ENCODE measurements around the gene TMEM114.

TMEM114 gene

DNA sequence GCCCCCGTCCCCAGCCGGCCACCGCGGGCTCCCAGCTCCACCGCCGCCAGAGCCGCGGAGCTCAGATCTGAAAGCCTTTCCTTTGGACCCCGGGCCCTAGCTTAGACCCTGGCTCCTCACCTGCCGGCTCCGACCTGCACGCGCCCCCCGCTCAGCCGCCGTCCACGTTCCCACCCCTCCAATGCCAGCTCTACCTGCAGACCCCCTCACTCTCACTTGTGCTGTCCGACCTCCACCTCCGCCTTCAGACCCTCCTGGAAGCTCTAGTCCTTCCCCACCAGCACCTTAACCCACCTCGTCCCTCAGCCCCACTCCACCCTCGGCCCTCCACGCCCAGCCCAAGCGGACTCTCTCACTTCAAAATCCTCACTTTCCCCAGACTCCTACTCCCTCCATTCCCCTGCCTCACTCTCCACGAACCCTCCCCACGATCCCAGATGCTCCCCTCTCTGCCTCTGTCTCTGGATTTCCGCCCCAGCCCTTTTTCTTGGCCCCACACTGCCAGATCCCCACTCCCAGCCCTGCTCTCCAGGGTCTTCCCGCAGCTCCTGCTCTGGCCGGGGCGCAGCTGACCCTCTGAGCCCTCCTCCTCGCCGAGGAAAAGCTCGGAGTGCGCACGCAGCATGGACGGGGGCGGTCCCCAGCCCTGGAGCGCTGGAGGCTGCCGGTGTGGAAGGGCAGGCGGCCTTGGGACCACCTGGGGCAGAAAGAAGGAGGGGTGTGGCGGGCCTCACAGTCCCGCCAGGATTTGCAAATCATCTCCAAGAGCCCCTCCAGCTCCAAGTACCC is at the start of gene TMEM114:
Gene TMEM114 (minus strand): TSS at position 612 of the 789 bp plus-strand sequence. CDS start 673 bp downstream, outside the sequence.
- DNase-seq (ENCODE audit: insufficient read length, low spot score): no peak
- FAIRE-seq: no peak

DNA sequence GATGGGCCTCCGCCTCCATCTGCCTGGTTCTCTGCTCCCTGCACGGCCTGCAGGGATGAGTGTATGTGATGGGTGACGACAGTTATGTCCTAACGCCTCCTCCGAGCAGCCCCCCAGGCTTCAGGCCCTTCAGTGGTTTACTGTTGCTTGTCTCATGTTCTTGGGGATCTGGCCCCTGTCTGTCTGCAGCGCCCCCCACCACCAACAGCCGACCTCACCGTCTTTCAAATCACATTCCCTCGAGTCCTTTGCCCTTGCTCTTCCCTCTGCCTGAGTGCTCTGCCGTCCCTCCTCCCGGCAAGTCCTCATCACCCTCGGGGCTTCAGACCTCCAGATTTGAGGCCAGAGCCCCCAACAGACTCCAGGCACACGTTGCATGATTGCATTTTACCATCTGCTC is 49.4 kb upstream of the TMEM114 start:
- FAIRE-seq (no peak), DNase-seq (ENCODE audit: insufficient read length, low spot score) (no peak)

DNA sequence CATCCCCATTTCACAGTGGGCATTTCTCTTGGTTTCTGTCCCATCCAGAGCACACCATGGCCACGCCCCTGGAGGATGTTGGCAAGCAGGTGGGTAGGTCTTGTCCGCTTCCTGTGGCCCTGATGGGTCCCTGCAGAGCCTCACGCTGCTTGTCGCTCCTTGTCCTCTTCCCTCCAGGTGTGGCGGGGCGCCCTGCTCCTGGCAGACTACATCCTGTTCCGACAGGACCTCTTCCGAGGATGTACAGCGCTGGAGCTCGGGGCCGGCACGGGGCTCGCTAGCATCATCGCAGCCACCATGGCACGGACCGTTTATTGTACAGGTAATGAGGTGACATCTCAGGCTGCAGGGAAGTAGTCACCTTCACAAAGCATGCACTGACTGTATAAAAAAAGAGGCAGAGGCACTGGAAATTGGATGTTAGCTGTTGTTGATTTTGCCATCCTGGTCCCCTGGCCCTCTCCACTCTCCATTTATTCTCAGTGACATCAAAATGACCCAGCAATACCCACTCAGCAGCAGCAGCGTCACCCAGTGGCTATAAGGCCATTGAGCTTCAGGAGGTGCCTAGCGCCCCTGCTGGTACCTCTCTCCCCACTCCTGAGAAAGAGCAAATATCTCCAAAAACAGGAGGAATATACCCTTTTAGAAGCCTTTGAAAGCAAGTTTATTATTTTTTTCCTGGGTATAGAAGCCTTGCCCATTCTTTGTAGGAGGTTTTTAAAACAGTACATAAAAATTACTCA is 44.9 kb upstream of the TMEM114 start:
- DNase-seq (ENCODE audit: insufficient read length, low spot score): no peak
- no peak for FAIRE-seq

DNA sequence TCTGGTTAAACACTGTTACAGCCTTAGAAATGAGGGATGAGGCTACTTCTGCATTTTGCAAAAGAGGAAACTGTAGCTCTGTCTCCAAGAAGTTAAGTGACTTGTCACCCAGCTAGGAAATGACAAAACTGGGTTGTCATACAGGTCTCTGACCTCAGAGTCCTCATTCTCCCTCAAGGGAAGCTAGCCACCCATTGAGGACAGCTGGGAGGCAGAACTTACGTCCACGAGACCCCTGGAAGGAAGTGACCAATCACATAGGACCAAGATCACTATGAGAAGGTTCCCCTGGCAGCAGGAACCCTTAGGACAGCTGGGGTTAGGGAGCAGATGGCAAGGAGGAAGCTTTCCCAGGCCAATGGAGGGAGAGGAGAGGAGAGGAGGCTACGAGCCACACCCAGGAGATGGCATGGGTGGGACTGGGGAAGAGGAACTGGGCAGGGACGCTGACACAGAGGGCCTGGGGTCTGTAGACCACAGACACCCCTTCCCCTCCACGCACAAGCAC is 42.4 kb upstream of the TMEM114 start:
- FAIRE-seq (no peak), DNase-seq (ENCODE audit: insufficient read length, low spot score) (no peak)

DNA sequence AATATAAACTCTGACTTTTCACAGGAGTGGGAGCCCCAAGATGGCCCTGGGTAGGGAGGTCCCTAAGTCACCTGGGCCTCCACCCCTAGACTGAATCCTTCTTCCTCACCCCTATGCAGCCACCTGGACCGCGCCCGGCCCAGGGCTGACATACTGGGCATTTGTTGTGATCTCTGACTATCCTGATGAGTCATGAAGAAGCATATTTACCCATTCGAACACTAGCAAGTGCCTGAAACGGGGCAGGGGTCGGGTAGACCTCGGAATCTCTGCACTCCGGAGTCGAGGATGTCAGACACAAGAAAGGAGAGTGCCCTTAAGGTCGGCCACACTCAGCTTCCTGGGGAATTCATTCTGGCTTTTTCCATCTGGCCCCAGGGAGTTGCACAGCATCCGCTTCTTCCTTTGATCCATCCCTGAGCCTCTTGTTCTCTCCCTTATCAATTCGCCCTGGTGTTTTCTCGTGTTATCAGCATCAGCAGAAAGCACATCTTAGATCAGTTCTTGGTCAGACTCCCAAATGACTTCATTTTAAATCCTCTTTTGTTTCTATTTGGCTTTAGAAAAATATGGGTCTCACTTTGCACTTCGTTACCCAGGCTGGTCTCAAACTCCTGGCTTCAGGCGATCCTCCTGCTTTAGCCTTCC is 41.6 kb upstream of the TMEM114 start:
- no peak for DNase-seq (ENCODE audit: insufficient read length, low spot score)
- no peak for FAIRE-seq

DNA sequence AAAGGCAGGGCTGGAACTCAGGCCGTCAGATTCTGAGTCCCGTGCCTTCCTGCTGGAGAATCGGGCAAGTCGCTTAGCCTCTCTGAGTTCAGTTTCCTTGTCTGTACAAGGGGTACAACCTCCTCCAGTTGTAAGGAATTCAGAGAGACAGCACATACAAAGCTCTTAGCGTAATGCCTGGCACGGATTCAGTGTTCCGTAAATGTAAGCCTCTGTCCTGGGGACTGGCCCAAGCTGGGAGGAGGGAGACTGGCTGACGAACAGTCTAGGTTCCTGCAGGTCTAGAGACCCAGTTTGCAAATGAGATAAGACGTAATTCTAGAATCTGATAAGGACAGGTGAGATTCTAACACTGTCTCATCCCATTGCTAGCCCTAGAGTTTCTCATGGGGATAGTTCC is 41.1 kb upstream of the TMEM114 start:
- DNase-seq (ENCODE audit: insufficient read length, low spot score) (no peak), FAIRE-seq (no peak)

DNA sequence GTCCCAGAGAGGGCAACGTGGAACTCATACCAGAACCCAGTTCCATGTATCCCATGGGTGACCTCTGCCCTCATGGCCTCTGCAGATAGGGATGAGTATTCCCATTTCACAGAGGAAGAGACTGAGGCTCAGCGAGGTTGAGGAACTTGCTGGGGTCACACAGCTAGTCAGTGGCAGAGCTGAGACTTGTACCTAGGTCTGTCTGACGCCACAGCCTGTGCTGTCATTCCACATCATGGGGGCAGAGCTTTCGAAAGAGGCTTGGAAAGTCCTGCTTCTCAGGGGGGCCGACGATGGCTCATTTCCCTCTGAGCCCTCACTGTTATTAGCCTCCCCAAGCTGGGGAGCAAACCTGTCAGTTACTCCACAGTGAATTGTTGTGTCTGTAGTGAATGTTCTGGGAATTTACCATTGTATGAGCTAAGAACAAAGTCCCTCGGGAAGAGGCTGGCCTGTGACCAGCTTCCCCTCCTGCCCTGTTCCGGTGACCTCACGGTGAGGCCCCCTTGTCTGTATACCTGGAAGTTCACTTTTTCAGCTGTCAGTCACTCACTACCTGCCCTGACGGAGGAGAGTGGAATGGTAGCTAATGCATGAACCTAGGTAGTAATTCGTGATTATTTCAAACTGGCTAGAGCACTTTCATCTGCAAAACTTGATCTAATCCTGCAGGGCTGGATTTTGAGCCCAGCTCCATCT is 40.1 kb upstream of the TMEM114 start:
- no peak for FAIRE-seq

DNA sequence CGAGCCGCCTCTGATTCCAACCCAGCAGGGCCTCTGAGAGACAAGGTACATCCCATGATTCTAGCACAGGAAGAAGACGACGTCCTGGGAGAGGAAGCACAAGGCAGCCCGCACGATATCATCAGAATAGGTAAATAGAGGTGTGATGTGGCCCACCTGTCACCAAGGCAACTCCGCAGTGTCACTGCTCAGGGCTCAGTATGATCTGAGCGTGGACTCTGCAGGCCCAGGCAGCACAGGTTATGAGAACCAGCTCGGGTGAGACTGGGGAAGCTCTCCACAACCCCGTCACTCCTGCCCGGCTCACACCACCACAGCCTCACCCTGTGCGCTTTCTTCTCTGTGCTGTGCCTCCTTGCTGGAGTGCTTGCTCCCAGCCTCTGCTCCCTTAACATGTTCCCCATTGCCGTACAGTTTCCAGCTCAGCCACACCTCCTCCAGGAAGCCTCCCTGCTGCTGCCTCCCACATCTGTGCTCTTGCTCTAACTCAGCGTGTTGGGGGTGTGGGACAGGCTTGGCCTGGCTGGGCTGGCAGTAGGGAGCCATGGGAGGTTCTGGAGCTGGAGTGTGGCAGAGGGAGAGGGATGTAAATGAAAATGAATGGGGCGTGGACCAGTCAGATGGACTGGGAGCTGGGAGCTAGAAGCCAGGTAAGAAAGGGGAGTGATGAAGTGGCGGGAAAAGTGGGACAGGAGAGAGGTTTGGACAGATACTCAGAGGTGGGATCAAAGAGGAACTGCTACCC is 38.8 kb upstream of the TMEM114 start:
- no peak for FAIRE-seq
- DNase-seq (ENCODE audit: insufficient read length, low spot score): no peak

More for the DNA sequence above, 40.1 kb upstream of the TMEM114 start:
- no peak for DNase-seq (ENCODE audit: insufficient read length, low spot score)

DNA sequence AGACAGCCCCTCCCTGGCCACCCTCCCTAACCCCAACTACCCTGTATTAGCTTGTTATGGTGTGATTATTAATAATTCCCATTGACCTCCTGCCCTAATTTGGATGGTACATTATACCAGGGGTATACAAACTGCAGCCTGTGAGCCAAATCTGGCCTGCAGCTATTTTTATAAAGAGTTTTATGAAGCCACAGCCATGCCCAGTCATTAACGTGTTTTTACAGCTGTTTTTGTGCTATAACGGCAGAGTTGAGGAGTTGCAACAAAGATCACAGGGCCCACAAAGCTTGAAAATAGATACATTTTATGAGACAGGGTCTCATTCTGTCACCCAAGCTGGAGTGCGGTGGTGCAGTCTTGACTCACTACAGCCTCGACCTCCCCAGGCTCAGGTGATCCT is 37.1 kb upstream of the TMEM114 start:
- FAIRE-seq (no peak), DNase-seq (ENCODE audit: insufficient read length, low spot score) (no peak)

DNA sequence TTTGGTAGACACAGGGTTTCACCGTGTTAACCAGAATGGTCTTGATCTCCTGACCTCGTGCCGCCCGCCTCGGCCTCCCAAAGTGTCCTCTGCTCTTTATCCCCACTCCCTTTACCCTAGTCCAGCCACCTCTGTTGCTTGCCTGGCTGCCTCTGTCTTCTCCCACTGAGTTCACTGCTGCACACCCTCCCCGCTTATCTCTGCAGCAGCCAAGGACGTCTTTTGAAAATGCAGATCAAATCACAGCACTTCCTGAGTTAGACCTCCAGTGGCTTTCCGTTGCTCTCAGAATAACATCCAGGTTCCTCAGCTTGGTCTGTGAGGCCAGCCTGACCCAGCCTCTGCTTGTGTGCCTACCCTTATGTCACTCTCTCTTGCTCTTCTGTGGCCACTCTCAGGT is 36.6 kb upstream of the TMEM114 start:
- FAIRE-seq (no peak), DNase-seq (ENCODE audit: insufficient read length, low spot score) (no peak)

DNA sequence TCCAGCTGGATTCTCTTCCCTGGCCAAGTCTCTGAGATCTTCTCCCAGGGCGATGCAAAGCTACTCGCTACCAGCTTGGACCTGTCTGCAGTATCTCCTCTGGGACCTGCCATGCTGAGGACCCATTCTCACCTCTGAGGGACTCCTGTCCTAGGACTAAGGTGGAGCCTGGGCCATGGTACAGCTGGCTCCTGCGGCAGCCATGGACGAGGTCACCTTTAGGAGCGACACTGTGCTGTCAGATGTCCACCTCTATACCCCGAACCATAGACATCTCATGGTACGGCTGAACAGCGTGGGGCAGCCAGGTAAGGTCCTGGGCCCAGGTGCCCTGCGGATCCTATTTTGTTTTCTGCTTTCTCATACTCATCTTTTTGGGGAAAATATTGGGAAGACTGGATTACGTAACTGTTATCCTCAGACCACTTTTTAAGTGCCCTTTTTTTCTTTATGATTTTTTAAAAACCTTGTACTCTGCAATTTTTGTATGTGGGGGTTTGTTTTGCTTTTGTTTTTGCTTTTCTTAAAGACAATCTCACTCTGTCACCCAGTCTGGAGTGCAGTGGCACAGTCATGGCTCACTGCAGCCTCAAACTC is 35.3 kb upstream of the TMEM114 start:
- no peak for FAIRE-seq
- DNase-seq (ENCODE audit: insufficient read length, low spot score): no peak

DNA sequence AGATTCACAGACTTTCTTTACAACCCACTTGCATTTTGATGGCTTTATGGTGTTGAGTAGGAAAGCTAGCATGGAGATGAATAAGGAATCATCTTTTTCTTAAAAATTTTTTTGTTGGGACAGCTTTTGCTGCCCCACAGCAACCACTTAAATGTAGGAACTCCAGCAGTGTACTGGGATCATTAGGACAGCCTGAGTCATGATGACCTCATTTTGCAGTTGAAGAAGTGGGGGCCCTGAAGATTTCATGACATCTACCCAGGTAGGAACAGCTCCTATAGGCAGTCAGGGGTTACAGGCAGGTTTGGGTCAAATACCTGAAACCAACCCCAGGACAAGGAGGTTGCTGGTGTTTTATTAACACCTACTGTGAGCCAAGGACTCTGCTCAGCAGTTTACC is 33.3 kb upstream of the TMEM114 start:
- no peak for DNase-seq (ENCODE audit: insufficient read length, low spot score)
- no peak for FAIRE-seq

DNA sequence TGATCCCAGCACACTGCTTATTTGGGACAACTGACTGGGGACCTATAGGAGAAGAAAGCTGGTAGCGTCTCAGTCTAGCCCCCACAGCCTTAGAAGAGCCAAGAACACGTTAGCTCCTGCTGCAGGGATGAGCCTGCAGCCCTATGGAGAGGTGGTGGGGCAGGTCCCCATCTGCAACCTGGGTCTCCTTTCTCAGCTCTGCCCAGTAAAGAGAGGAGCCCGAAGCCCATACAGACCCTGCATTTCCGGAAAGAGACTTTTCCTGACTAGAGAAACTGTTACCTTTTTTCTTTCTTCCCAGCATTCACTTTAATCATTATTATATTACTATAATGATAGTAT is 32.0 kb upstream of the TMEM114 start:
- peak; percentile 21 for FAIRE-seq
- DNase-seq (ENCODE audit: insufficient read length, low spot score): peak; percentile 29

DNA sequence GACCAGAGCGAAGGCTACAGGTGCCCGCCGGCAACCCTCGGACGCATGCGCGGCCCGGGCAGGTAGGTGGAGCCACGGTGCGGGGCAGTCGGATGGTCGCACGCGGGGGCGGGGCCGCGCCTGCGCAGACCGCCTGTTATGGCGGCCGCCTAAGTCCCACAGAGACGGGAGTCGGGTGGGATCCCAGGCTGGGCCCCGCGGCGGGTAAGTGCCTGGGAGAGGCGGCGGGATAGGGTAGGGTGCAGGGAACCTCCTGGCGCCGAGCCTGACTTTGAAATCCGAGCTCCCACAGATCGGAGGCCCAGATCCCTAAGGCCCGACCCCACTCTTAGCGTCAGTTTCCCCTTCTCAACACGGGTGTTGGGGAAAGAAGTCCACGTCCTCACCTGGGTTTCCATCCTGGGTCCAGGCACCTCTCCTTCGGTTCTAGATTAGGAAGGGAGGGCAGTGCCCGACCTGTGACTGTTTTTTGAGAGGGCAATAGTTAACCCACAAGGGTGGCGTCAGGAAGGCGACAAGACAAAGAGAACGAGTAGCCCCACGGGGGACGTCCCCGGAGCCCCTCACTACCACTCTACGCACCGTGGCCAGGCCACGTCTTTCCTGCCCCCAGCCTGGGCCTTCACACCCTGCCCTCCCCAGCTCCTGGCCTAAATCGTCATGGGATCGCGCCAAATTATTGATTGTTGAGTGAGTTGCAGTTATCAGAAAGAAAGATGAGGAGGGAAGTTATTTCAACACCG is 31.4 kb upstream of the TMEM114 start, which contains the start of gene METTL22:
Gene METTL22 (plus strand): TSS at position 127 of the 743 bp plus-strand sequence. CDS start 3,968 bp downstream, outside the sequence.
- peak; percentile 88 for FAIRE-seq

DNA sequence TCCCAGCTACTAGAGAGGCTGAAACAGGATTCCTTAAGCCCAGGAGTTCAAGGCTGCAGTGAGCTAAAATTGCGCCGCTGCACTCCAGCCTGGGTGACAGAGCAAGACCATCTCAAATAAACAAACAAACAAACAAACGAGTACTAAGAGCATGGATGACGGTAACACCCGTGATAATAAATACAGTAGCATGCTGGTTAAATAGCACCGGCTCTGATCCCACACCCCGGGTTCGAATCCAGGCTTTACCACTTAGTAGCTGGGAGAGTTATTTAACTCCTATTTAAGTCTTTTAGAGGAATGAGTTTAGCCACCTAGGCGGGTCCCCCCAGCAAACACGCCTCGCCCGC is 30.9 kb upstream of the TMEM114 start:
- DNase-seq (ENCODE audit: insufficient read length, low spot score): no peak
- FAIRE-seq: no peak

More for the DNA sequence above, 31.4 kb upstream of the TMEM114 start, which contains the start of gene METTL22:
- peak; percentile 97 for DNase-seq (ENCODE audit: insufficient read length, low spot score)

DNA sequence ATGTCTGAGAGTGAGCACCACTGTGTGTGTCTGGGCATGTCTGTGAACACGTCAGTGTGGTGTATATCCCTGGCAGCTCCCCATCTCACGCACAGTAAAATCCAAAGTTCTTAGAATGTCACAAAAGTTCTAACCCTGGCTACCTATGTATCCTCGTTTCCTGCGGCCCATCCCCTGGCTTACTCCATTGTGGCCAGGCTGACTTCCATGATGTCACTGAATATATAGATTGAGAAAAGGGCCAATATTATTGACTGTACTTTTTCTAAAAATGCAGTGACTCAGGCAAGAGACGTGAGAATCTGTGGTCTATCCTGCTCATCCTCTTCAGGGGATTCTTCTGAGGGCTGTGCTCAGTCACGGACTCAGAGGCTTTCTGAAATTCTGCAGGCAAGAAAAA is 30.2 kb upstream of the TMEM114 start:
- no peak for FAIRE-seq

DNA sequence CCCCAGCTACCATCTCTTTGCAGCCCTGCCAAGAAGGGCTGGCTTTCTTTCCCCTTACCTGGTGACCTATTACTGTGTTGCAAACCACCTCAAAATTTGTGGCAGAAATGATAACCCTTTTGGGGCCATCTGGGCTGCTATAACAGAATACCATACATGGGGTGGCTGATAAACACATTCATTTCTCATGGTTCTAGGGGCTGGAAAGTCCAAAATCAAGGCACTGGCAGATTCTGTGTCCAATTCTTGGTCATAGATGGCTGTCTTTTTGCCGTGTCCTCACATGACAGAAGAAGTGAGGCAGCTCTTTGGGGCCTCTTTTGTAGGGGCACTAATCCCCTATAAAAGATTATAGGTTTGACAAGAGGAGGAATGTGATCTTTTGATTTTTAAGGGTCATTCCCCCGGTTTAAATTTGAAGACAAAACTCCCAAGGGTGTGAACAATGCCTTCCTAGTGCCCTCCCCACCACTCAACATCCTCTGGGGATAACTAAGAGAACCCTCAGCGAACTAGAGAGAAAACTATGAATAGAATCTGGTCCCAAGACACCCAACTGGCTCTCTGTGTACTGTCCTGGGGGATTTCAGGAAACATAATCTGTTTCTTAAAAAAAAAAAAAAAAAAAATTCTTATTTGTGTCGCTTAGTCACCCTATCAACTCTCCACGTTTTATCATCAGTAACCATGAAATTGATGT is 29.5 kb upstream of the TMEM114 start:
- no peak for FAIRE-seq
- no peak for DNase-seq (ENCODE audit: insufficient read length, low spot score)

More for the DNA sequence above, 30.2 kb upstream of the TMEM114 start:
- no peak for DNase-seq (ENCODE audit: insufficient read length, low spot score)

DNA sequence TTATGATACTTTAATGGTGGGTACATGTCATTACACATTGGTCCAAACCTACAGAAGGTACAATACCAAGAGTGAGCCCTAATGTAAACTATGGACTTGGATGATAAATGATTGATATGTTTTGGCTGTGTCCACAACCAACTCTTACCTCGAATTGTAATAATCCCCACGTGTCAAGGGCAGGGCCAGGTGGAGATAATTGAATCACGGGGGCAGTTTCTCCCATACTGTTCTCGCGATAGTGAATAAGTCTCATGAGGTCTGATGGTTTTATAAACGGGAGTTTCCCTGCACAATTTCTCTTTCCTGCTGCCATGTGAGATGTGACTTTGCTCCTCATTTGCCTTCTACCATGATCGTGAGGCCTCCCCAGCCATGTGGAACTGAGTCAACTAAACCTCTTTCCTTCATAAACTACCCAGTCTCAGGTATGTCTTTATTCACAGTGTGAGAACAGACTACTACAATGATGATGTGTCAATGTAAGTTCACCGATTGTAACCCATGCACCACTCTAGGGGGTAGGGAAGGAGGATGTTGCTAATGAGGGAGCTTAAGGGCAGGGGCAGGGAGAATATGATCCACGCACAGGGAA is 24.2 kb upstream of the TMEM114 start:
- no peak for DNase-seq (ENCODE audit: insufficient read length, low spot score)
- no peak for FAIRE-seq
